Brain microvascular endothelial cell (primary cell): ENCODE data around the gene CMKLR1.
A peak's percentile ranks its signal among the peaks of the same experiment; 100 is the strongest.

Source experiments
- DNase-seq: peaks from one replicate; pipeline ENCODE4 v3.0.0-alpha.2; 2020
- H3K27ac ChIP-seq: fragments of 250-450 bp; sonication (Bioruptor Pico); 2 replicates; pipeline ENCODE4 v1.5.1; 2020; ENCODE audit warnings: mild to moderate bottlenecking, moderate library complexity
- H3K27me3 ChIP-seq: fragments of 250-450 bp; sonication (Bioruptor Pico); replicated peaks from 2 replicates; pipeline ENCODE4 v1.5.1; 2020; ENCODE audit warnings: mild to moderate bottlenecking
- H3K36me3 ChIP-seq: fragments of 250-450 bp; sonication (Bioruptor Pico); replicated peaks from 2 replicates; pipeline ENCODE4 v1.5.1; 2020; ENCODE audit warnings: mild to moderate bottlenecking
- H3K4me3 ChIP-seq: 2 replicates; pipeline ENCODE4 v1.5.1; 2011; ENCODE audit warnings: low read depth, mild to moderate bottlenecking, control low read depth, low read length, moderate library complexity
- in situ Hi-C: cut with HindIII; loops from 2 replicates; pipeline ENCODE4 v1.10.0; 2017; ENCODE audit warnings: low sequenced_read_pairs, low pct_ligation_motif_present
- TF ChIP-seq, protein P1 (sequence below): IDR thresholded peaks from 2 replicates; pipeline ENCODE4 v1.5.1; 2011; ENCODE audit warnings: low read depth, mild to moderate bottlenecking, moderate library complexity, low read length, control low read depth, inconsistent platforms; ENCODE audit errors: missing control alignments

CMKLR1 gene

GRCh38 chr12:108306506-108306905 is 32.6 kb downstream of the CMKLR1 start:
- in situ Hi-C loops: no loop called here

DNA sequence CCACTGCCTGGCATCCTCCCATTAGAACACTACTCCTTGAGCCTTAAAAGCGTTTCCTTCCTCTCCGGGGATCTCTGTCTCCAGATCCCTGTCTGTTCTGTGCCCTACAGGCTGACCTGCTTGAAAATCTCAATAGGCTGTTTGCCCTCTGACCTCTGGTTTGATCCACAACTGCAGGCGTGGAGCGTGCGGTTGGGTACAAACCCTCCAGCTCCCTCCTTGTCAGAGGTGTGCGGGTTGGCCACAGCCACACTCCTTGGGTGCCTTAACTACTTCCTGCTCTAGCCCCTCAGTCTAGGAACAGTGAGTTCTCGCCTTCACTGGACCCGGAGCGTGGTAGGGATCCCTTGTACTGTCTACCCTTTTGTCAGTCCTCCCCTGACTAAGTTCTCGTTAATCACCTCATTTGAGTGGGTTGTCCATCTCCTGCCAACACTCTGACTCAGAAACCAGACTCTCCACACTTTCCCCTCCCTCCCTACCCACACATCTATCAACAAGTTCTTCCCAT is 33.1 kb downstream of the CMKLR1 start:
- Histone ChIP-seq H3K27ac (peak overlapping the region; percentile 74), H3K36me3 (no peaks in the 10 kb centered on the region), H3K27me3 (no peaks in the 10 kb centered on the region), H3K4me3 (peak overlapping the region; percentile 3)
- TF ChIP-seq, protein P1, sequence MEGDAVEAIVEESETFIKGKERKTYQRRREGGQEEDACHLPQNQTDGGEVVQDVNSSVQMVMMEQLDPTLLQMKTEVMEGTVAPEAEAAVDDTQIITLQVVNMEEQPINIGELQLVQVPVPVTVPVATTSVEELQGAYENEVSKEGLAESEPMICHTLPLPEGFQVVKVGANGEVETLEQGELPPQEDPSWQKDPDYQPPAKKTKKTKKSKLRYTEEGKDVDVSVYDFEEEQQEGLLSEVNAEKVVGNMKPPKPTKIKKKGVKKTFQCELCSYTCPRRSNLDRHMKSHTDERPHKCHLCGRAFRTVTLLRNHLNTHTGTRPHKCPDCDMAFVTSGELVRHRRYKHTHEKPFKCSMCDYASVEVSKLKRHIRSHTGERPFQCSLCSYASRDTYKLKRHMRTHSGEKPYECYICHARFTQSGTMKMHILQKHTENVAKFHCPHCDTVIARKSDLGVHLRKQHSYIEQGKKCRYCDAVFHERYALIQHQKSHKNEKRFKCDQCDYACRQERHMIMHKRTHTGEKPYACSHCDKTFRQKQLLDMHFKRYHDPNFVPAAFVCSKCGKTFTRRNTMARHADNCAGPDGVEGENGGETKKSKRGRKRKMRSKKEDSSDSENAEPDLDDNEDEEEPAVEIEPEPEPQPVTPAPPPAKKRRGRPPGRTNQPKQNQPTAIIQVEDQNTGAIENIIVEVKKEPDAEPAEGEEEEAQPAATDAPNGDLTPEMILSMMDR: no peak
- DNase-seq: peak; percentile 53
- in situ Hi-C loops: no loop called here

More at GRCh38 chr12:108306506-108306905, 32.6 kb downstream of the CMKLR1 start:
- Histone ChIP-seq H3K27ac (peak overlapping the region; percentile 74), H3K36me3 (no peaks in the 10 kb centered on the region), H3K4me3 (no peak overlapping the region), H3K27me3 (no peaks in the 10 kb centered on the region)
- DNase-seq: no peak
- TF ChIP-seq, protein P1: no peak

DNA sequence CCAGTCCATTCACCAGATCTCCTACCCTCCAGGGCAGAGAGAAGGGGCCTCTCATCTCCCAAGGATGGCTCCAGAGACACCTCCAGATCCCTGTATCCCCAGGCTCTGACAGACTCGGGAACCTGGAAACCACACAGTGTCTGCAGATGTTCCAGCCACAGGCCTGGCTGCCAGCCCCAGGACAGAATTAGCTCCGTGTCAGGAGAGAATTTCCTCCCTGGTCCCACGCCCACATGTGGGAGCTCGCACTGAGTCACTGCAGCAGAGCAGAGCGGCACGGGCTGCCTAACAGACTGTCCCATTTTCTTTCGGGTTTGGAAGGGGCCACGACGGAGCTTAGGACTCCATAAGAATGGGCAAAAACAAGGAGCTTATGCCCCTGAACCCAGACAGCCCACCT is 33.6 kb downstream of the CMKLR1 start:
- Histone ChIP-seq H3K36me3 (no peaks in the 10 kb centered on the region), H3K27ac (peak overlapping the region; percentile 74), H3K4me3 (no peak overlapping the region), H3K27me3 (no peaks in the 10 kb centered on the region)
- TF ChIP-seq, protein P1: no peak
- in situ Hi-C loops: no loop called here
- DNase-seq: peak; percentile 87

DNA sequence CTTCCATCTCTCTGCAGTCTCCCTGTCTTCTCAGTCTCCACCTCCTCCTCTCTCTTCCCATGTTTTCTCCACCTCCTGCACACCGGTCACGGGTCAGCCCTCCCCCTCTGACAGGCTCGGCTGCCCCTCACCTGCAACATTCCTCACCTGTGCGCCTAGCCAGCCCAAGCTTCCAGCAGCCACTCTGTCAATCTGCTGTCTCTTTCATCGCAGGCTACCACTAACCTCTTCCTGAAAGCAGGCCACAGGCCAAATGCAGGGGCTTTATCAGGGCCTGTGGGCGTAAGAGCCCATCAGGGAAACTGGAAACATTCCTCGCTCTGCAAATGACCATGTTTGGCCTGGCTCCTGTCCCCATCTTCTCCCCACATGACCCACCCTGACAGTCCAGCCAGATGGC is 34.5 kb downstream of the CMKLR1 start:
- no peak overlapping the region for H3K4me3 ChIP-seq
- in situ Hi-C loops: no loop called here
- TF ChIP-seq, protein P1: no peak
- no peaks in the 10 kb centered on the region for H3K27me3 ChIP-seq
- DNase-seq: no peak
- no peaks in the 10 kb centered on the region for H3K36me3 ChIP-seq
- H3K27ac ChIP-seq: no peak overlapping the region

DNA sequence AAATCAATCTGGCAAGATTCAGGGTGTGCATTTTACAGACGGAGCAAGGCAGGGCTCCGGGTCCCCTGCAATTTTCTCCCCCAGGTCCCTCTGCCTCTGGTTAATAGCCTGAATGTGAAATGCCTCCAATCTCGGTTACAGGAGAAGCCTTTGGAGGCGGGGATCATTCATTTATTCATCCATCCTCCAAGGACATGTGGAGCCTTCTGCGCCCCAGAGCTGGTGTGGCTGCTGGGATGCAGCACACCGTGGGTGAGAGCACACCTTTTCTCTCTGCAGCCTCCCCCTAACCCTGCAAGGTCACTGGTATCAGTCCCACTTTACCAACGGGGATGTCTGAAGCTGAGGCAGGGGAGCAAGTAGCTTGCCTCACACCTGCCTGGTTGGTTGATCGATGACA is 35.4 kb downstream of the CMKLR1 start:
- Histone ChIP-seq H3K27me3 (no peaks in the 10 kb centered on the region), H3K36me3 (no peaks in the 10 kb centered on the region), H3K27ac (no peak overlapping the region), H3K4me3 (no peak overlapping the region)
- in situ Hi-C loops: no loop called here
- no peak for DNase-seq
- TF ChIP-seq, protein P1: no peak
